ENCODE measurements around the gene FAM98A. TPM values are rescaled to one million over a fixed set of nuclear protein-coding genes. Genes with fewer than 3 reads are reported as not detected.
A peak's percentile ranks its signal among the peaks of the same experiment; 100 is the strongest.

The FAM98A gene
- 10 to 100 TPM; 34.7 to 49.0 TPM for total RNA-seq

GRCh38 chr2:33599175-33599942 is at the start of gene FAM98A:
TSS of gene FAM98A (minus strand) at chr2:33599299. CDS start at chr2:33599221, 78 bp downstream.
- DNase-seq (ENCODE audit: low spot score in 2 of 2) (peak; percentile 95 to 99), ATAC-seq (peak; percentile 86 to 91)
- Mint-ChIP-seq H3K27ac (peak within 1 kb of the TSS; percentile 96 to 99), H3K36me3 (peaks cover 13 to 16% of the 10 kb centered on the region in 2 donors), H3K9me3 (no peaks in the 10 kb centered on the region)

GRCh38 chr2:33645861-33646260 is 46.8 kb upstream of the FAM98A start:
- H3K36me3 Mint-ChIP-seq = peaks cover 6% of the 10 kb centered on the region in 2 donors
- ATAC-seq (no peak), DNase-seq (ENCODE audit: low spot score in 2 of 2) (no peak)
- peaks cover 4 to 6% of the 10 kb centered on the region in 2 donors for H3K9me3 Mint-ChIP-seq
- H3K27ac Mint-ChIP-seq = no peak overlapping the region

DNA sequence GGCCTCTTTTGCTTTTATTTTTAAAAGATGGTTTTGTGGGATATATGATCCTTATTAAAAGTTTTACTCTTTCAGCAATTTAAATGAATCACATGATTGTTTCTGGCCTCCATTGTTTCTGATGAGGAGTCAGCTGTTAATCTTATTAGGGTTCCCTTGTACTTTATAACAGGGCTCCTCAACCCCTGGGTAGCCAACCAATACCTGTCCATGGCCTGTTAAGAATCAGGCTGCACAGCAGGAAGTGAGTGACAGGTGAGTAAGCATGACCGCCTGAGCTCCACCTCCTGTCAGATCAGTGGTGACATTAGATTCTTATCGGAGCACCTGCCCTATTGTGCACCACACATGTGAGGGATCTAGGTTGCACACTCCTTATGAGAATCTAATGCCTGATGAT is 45.1 kb upstream of the FAM98A start:
- Mint-ChIP-seq H3K27ac (no peak overlapping the region), H3K36me3 (peaks cover 6% of the 10 kb centered on the region in 2 donors), H3K9me3 (peaks cover 4 to 6% of the 10 kb centered on the region in 2 donors)
- DNase-seq (ENCODE audit: low spot score in 2 of 2) (no peak), ATAC-seq (no peak)

DNA sequence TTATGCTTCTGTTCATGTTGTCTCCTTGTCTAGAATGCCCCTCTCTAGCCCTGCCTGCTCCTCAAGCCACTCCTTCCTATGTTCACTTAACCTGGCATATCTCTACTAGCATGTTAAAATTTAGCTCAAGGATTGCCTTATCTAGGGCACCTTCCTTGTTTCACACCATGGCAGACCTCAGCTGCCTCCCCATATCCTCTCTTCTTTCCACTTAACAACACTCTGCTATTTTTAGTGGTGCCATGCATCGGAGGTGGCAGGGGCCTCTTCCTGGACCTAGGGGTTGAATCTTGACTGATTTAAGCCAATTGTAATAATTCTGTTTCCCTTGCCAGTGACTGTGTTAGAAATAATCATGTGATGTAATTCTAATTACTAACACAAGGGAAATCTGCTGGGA is 36.9 kb upstream of the FAM98A start:
- Mint-ChIP-seq H3K9me3 (no peaks in the 10 kb centered on the region), H3K27ac (no peak overlapping the region), H3K36me3 (no peaks in the 10 kb centered on the region)
- DNase-seq (ENCODE audit: low spot score in 2 of 2) (no peak), ATAC-seq (no peak)

GRCh38 chr2:33634261-33634910 is 35.3 kb upstream of the FAM98A start:
- Mint-ChIP-seq H3K27ac (no peak overlapping the region), H3K9me3 (no peaks in the 10 kb centered on the region), H3K36me3 (no peaks in the 10 kb centered on the region)
- no peak for DNase-seq (ENCODE audit: low spot score in 2 of 2)
- ATAC-seq = no peak

DNA sequence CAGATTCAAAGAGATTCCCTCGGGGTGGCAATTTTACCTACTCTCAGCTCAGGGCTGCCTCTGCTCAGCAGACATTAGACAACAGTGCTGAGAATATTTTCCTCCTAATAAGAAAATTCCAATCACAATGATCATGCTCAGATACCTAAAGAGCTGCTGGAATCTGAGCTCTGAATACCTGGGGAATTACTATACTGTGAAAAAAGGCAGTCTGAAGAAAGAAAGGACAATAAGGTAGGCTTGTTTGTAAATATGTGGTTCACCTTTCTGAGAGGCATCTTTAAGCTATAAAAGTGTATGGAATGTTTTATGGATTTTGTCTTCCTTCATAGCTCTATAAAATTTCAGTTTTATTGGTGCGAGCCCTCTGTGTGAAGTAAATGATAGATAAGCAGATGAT is 34.2 kb upstream of the FAM98A start:
- ATAC-seq = no peak
- H3K27ac Mint-ChIP-seq = no peak overlapping the region
- no peak for DNase-seq (ENCODE audit: low spot score in 2 of 2)
- no peaks in the 10 kb centered on the region for H3K36me3 Mint-ChIP-seq
- no peaks in the 10 kb centered on the region for H3K9me3 Mint-ChIP-seq

DNA sequence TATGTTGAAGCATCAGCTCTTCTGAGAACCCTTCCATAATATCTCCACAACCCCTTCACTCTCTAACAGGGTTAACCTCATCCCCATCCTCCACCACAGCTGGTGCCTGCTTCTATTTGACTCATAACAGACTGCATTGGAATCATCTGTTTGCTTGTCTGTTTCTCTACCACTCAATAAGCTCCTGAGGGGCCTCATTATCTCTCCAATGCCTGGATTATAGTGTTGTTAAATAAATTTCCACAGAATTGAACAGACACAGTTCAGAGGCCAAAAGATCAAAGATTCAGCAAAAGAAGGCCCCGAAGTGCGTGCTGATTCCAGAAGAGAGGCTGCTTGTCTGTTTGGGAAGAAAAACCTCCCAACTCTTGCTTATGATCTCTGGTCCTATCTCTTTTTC is 33.7 kb upstream of the FAM98A start:
- DNase-seq (ENCODE audit: low spot score in 2 of 2) = no peak
- ATAC-seq = no peak
- H3K27ac Mint-ChIP-seq = no peak overlapping the region
- H3K36me3 Mint-ChIP-seq = no peaks in the 10 kb centered on the region
- no peaks in the 10 kb centered on the region for H3K9me3 Mint-ChIP-seq

DNA sequence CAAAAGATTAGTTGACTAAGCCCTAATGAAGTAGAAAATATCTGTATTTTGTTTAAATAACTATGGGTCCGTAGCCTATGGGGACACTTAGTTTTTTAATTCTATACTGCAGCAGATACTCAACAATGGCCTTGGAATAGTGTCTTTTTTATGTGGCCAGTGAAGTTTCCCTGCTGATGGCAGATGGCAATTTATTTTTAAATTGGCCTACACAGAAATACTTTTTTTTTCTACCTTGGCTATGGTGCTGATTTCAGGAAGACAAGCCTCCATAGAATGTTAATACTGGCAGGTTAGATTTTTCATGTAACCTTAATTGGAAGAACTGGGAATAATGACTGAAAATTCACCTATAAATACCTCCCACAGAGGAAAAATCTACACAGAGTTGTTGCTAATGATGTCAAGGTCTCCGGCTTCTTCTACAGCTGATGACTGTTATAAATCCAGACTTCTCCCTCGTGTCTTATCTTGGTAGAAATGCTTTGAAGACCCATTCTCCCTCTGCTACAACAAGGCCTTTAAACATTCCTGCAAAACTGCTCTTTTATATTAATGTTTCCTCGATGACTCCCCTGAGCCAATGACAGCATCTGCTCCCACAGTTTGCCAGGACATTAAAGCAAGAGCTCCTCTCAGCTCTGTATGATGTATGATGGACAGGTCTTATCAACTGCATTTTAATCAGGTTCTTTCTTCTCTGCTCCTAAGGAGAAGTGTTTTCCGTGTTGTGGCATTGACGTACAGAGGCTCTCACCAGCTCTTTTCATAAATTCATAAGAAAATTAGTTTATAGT is 29.1 kb upstream of the FAM98A start:
- DNase-seq (ENCODE audit: low spot score in 2 of 2) (no peak), ATAC-seq (no peak)
- Mint-ChIP-seq H3K36me3 (no peaks in the 10 kb centered on the region), H3K9me3 (no peaks in the 10 kb centered on the region), H3K27ac (no peak overlapping the region)

- DNase-seq (ENCODE audit: low spot score in 2 of 2) (no peak), ATAC-seq (no peak)
- Mint-ChIP-seq H3K36me3 (peaks cover 25 to 48% of the 10 kb centered on the region in 2 donors), H3K9me3 (peaks cover 13 to 22% of the 10 kb centered on the region in 2 donors), H3K27ac (no peak overlapping the region)
These were observed 19.9 kb upstream of the FAM98A start for GRCh38 chr2:33619028-33619427.

- no peak for ATAC-seq
- peaks cover 25 to 48% of the 10 kb centered on the region in 2 donors for H3K36me3 Mint-ChIP-seq
- H3K27ac Mint-ChIP-seq = no peak overlapping the region
- no peak for DNase-seq (ENCODE audit: low spot score in 2 of 2)
- peaks cover 13 to 22% of the 10 kb centered on the region in 2 donors for H3K9me3 Mint-ChIP-seq
These were observed 18.9 kb upstream of the FAM98A start for GRCh38 chr2:33617989-33618388.

- H3K9me3 Mint-ChIP-seq = peaks cover 13 to 22% of the 10 kb centered on the region in 2 donors
- H3K27ac Mint-ChIP-seq = no peak overlapping the region
- DNase-seq (ENCODE audit: low spot score in 2 of 2) = no peak
- no peak for ATAC-seq
- peaks cover 25 to 48% of the 10 kb centered on the region in 2 donors for H3K36me3 Mint-ChIP-seq
These were observed 18.3 kb upstream of the FAM98A start for GRCh38 chr2:33617401-33617800.

DNA sequence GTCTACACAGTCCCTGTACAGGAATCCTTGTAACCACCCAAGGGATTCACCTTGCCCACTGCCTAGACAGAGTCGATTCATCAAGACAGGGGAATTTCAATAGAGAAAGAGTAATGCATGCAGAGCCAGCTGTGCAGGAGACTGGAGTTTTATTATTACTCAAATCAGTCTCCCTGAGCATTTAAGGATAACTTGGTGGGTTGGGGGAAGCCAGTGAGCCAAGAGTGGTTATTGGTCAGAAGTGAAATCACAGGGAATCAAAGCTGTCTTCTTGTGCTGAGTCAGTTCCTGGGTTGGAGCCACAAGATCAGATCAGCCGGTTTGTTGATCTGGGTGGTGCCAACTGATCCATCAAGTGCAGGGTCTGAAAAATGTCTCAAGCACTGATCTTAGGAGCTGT is 17.8 kb upstream of the FAM98A start:
- ATAC-seq = peak in 1 of 2 donors; percentile 76
- Mint-ChIP-seq H3K9me3 (peaks cover 13 to 22% of the 10 kb centered on the region in 2 donors), H3K27ac (no peak overlapping the region), H3K36me3 (peaks cover 25 to 48% of the 10 kb centered on the region in 2 donors)
- no peak for DNase-seq (ENCODE audit: low spot score in 2 of 2)

DNA sequence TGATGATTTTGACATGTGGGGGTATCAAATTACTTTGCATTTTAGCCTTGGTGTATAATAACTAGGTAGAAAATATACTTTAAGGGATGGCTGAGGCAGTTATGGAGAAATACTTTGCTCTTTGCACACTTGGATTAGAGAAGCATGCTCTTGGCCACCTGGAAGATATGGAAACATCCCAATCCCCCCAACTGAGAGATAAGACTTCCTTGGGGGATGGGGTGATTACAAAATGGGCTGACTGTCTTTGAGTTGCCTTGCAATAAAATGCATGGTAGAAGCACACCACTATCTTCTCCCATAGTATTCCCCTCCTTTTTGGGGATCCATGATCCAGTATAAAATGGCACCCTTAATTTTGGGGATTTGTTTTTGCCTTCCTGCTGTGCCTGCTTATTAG is 15.1 kb upstream of the FAM98A start:
- Mint-ChIP-seq H3K36me3 (peaks cover 21 to 31% of the 10 kb centered on the region in 2 donors), H3K27ac (no peak overlapping the region), H3K9me3 (peaks cover 12% of the 10 kb centered on the region in 2 donors)
- no peak for DNase-seq (ENCODE audit: low spot score in 2 of 2)
- ATAC-seq = no peak

- Mint-ChIP-seq H3K27ac (no peak overlapping the region), H3K9me3 (no peaks in the 10 kb centered on the region), H3K36me3 (no peaks in the 10 kb centered on the region)
- DNase-seq (ENCODE audit: low spot score in 2 of 2) = no peak
- no peak for ATAC-seq
These were observed 8.8 kb upstream of the FAM98A start for GRCh38 chr2:33607905-33608304.

GRCh38 chr2:33607251-33607721 is 8.2 kb upstream of the FAM98A start:
- no peaks in the 10 kb centered on the region for H3K9me3 Mint-ChIP-seq
- no peaks in the 10 kb centered on the region for H3K36me3 Mint-ChIP-seq
- H3K27ac Mint-ChIP-seq = no peak overlapping the region
- DNase-seq (ENCODE audit: low spot score in 2 of 2) (no peak), ATAC-seq (no peak)

DNA sequence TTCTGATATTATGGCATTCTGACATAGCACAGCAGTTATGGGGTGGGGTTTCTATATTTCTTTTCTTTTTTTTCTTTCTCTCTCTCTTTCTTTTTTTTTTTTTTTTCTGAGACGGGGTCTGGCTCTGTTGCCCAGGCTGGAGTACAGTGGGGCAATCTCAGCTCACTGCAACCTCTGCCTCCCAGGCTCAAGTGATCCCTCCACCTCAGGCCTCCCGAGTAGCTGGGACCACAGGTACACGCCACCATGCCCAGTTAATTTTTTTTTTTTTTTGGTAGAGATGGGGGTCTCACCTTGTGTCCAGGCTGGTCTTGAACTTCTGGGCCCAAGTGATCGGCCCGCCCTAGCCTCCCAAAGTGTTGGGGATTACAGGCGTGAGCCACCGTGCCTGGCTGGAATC is 7.5 kb upstream of the FAM98A start:
- DNase-seq (ENCODE audit: low spot score in 2 of 2) (no peak), ATAC-seq (no peak)
- H3K36me3 Mint-ChIP-seq = no peaks in the 10 kb centered on the region
- no peak overlapping the region for H3K27ac Mint-ChIP-seq
- H3K9me3 Mint-ChIP-seq = no peaks in the 10 kb centered on the region

DNA sequence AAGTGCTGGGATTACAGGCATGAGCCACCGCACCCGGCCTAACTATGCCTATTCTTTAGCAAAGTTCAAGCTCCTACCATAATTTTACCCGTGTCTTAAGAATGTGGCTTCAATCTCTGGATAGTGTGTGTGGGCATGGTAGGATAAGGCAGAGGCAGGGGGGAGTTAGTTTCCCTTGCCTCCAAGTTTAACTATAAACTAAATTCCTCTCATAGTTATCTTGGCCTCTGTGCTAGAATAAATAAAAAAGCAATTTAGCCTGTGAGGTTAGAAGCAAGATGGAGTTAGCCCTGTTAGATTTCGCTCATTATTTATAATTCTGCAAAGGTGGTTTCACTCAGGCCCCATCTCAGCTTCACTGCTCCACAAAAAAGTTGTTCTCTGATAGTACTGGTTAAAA is 7.0 kb upstream of the FAM98A start:
- no peak overlapping the region for H3K27ac Mint-ChIP-seq
- no peak for ATAC-seq
- DNase-seq (ENCODE audit: low spot score in 2 of 2) = no peak
- H3K36me3 Mint-ChIP-seq = no peaks in the 10 kb centered on the region
- H3K9me3 Mint-ChIP-seq = no peaks in the 10 kb centered on the region

All from activated naive CD4-positive, alpha-beta T cell treated with anti-CD3 and anti-CD28 coated beads, Interleukin-2, amount 50 U/mL, for 72 hours (primary cell).